Activated naive CD8-positive, alpha-beta T cell (primary cell): Measurements from ENCODE around the gene ATP10A.

Experiments
- H3K27ac Mint-ChIP-seq: one replicate; pipeline ENCODE4 v1.8.0; 2021; ENCODE audit warnings: mixed read lengths
- H3K27me3 Mint-ChIP-seq: one replicate; pipeline ENCODE4 v1.8.0; 2021; ENCODE audit warnings: mixed read lengths
- H3K36me3 Mint-ChIP-seq: one replicate; pipeline ENCODE4 v1.8.0; 2021; ENCODE audit warnings: mixed read lengths
- H3K4me1 Mint-ChIP-seq: one replicate; pipeline ENCODE4 v1.8.0; 2021; ENCODE audit warnings: low read depth, mixed read lengths
- H3K4me3 Mint-ChIP-seq: one replicate; pipeline ENCODE4 v1.8.0; 2021; ENCODE audit warnings: mild to moderate bottlenecking, mixed read lengths
- H3K9me3 Mint-ChIP-seq: one replicate; pipeline ENCODE4 v1.8.0; 2021; ENCODE audit warnings: low read depth, mixed read lengths

Gene ATP10A

GRCh38 chr15:25852027-25852426, 11.1 kb downstream of the ATP10A start:
- Mint-ChIP-seq H3K27me3 (no peaks in the 10 kb centered on the region), H3K4me3 (peak overlapping the region; percentile 0), H3K4me1 (peaks cover 90% of the 10 kb centered on the region), H3K27ac (peak overlapping the region; percentile 100), H3K9me3 (no peaks in the 10 kb centered on the region), H3K36me3 (peaks cover 17% of the 10 kb centered on the region)

DNA sequence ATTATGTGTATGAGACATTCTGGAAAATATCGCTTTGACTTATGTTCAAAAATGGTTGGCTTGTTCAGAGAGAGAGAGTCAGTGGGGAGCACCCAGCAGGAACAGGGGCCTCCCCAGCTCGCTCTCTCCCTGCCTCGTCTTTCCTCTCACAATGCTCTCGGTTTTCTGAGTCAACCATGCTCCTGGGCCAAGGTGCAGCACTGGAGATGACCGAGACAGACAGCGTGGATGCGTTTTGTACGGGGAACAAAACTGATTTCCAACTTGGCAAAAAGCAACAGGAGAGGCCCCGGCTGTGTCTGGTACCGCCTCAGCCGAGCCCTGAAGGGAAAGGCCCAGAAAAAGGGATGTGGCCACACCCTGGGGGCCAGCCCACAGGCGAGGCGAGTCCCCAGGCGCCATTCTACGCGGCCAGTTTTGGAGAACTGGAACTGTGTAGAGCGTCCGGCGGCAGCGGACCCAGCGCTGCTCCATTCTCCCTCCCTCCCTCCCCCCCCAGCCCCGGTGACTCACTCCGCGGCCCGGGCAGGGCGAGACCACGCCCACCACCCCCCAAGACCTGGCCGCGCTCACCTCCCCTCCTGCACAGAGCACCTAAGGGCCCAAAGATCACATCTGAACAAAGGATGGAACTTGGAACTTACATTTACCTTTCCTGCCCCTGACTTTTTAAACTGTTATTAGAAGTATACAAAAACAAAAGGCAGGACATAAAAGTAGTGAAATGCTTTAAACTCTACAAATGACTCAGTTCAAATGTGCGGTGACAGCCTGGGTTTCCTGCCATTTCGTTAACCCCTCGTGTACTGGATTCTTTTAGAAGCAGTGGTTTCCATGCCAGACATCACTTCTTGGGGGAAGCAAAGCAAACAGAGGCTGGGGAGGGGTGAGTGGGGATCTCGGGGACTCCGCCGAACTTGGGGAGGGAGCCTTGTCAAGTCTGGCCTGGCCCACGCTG, 12.7 kb downstream of the ATP10A start:
- Mint-ChIP-seq H3K36me3 (peaks cover 9% of the 10 kb centered on the region), H3K27ac (peak overlapping the region; percentile 100), H3K4me1 (peaks cover 90% of the 10 kb centered on the region), H3K4me3 (peak overlapping the region; percentile 95), H3K27me3 (no peaks in the 10 kb centered on the region), H3K9me3 (no peaks in the 10 kb centered on the region)

- Mint-ChIP-seq H3K4me3 (peak overlapping the region; percentile 95), H3K9me3 (no peaks in the 10 kb centered on the region), H3K27ac (peak overlapping the region; percentile 100), H3K4me1 (peaks cover 91% of the 10 kb centered on the region), H3K27me3 (no peaks in the 10 kb centered on the region), H3K36me3 (peaks cover 6% of the 10 kb centered on the region)
These were observed 13.8 kb downstream of the ATP10A start for GRCh38 chr15:25849157-25849921.

- Mint-ChIP-seq H3K4me1 (peaks cover 91% of the 10 kb centered on the region), H3K9me3 (no peaks in the 10 kb centered on the region), H3K36me3 (peaks cover 4% of the 10 kb centered on the region), H3K4me3 (peak overlapping the region; percentile 95), H3K27ac (peak overlapping the region; percentile 100), H3K27me3 (no peaks in the 10 kb centered on the region)
These were observed 14.4 kb downstream of the ATP10A start for GRCh38 chr15:25848784-25849156.

- Mint-ChIP-seq H3K4me3 (peak overlapping the region; percentile 44), H3K36me3 (peaks cover 7% of the 10 kb centered on the region)
These were observed 14.8 kb downstream of the ATP10A start for GRCh38 chr15:25848325-25848724.

GRCh38 chr15:25847051-25847450, 16.1 kb downstream of the ATP10A start:
- Mint-ChIP-seq H3K36me3 (peaks cover 4% of the 10 kb centered on the region), H3K27me3 (no peaks in the 10 kb centered on the region), H3K4me1 (peaks cover 88% of the 10 kb centered on the region), H3K27ac (peak overlapping the region; percentile 100), H3K4me3 (peak overlapping the region; percentile 68), H3K9me3 (no peaks in the 10 kb centered on the region)

More at GRCh38 chr15:25848325-25848724, 14.8 kb downstream of the ATP10A start:
- Mint-ChIP-seq H3K4me1 (peaks cover 90% of the 10 kb centered on the region), H3K9me3 (no peaks in the 10 kb centered on the region), H3K27ac (peak overlapping the region; percentile 93), H3K27me3 (no peaks in the 10 kb centered on the region)

DNA sequence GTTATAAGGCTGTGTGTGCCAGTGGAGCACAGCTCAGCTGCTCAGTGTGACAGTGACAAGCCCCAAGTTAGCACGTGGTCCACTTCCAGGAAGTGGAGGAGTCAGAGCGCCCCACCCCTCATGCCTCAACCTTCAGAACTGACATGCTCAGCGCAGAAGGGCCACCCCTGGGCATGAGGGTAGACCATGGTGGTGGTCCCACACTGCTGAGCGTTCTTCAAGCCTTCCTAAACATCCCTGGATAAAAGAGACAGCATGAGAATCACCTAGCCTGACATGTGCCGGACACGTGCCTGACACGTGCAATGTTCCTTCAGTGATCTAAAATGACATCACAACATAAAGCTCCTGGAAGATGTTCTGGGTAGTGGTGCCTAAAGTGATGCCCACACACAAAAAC, 16.8 kb downstream of the ATP10A start:
- H3K36me3 Mint-ChIP-seq = peaks cover 6% of the 10 kb centered on the region
- H3K27ac Mint-ChIP-seq = peak overlapping the region; percentile 100
- H3K4me1 Mint-ChIP-seq = peaks cover 85% of the 10 kb centered on the region
- no peaks in the 10 kb centered on the region for H3K9me3 Mint-ChIP-seq
- peak overlapping the region; percentile 76 for H3K4me3 Mint-ChIP-seq
- H3K27me3 Mint-ChIP-seq = no peaks in the 10 kb centered on the region

- H3K4me1 Mint-ChIP-seq = peaks cover 79% of the 10 kb centered on the region
- H3K36me3 Mint-ChIP-seq = peaks cover 6% of the 10 kb centered on the region
- no peaks in the 10 kb centered on the region for H3K9me3 Mint-ChIP-seq
- H3K27me3 Mint-ChIP-seq = no peaks in the 10 kb centered on the region
- H3K4me3 Mint-ChIP-seq = peak overlapping the region; percentile 46
- peak overlapping the region; percentile 100 for H3K27ac Mint-ChIP-seq
These were observed 18.0 kb downstream of the ATP10A start for GRCh38 chr15:25844981-25845680.

GRCh38 chr15:25844542-25844941, 18.6 kb downstream of the ATP10A start:
- Mint-ChIP-seq H3K4me1 (peaks cover 77% of the 10 kb centered on the region), H3K27ac (peak overlapping the region; percentile 100), H3K9me3 (no peaks in the 10 kb centered on the region), H3K4me3 (no peak overlapping the region), H3K36me3 (peaks cover 6% of the 10 kb centered on the region), H3K27me3 (no peaks in the 10 kb centered on the region)

DNA sequence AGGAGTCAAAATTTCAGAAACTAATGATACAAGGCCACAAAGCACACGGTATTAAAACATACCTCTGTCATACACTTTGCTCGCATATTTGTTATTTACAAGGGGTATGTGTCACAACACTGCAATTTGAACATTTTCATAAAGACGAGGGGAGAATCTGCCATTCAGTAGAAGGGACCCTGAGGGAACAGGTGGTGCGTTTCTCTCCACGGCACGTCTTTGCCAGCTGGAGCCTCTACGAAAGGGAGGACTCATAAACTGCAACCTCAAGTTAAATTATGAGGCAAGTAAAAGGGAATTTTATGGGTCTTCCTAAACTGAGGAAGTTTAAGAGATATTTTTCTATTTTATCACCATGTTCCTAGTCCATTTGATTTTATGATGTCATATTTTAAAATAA, 19.1 kb downstream of the ATP10A start:
- no peaks in the 10 kb centered on the region for H3K27me3 Mint-ChIP-seq
- peaks cover 77% of the 10 kb centered on the region for H3K4me1 Mint-ChIP-seq
- peaks cover 8% of the 10 kb centered on the region for H3K36me3 Mint-ChIP-seq
- no peak overlapping the region for H3K4me3 Mint-ChIP-seq
- H3K9me3 Mint-ChIP-seq = no peaks in the 10 kb centered on the region
- peak overlapping the region; percentile 75 for H3K27ac Mint-ChIP-seq

GRCh38 chr15:25839638-25840156, 23.4 kb downstream of the ATP10A start:
- Mint-ChIP-seq H3K36me3 (peaks cover 12% of the 10 kb centered on the region), H3K27ac (peak overlapping the region; percentile 11)

DNA sequence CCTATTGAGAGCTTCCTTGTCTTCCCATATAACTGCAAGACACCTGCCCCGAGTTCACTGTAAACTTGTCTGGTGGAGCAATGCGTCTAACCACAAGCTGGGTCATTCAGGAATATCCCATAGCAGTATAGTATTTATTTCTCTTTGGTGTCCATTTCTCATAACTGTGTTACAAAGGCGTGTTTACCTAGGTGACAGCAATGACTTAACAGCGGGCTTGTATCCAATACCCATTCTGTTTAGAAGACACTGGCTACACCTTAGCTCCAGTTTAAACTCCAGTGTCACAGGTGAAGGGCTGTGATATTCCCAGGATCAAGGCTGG, 24.3 kb downstream of the ATP10A start:
- Mint-ChIP-seq H3K27ac (no peak overlapping the region), H3K4me3 (no peak overlapping the region), H3K27me3 (no peaks in the 10 kb centered on the region), H3K4me1 (peaks cover 60% of the 10 kb centered on the region), H3K36me3 (peaks cover 11% of the 10 kb centered on the region), H3K9me3 (no peaks in the 10 kb centered on the region)

More at GRCh38 chr15:25839638-25840156, 23.4 kb downstream of the ATP10A start:
- H3K4me1 Mint-ChIP-seq = peaks cover 61% of the 10 kb centered on the region
- H3K4me3 Mint-ChIP-seq = no peak overlapping the region
- no peaks in the 10 kb centered on the region for H3K9me3 Mint-ChIP-seq
- H3K27me3 Mint-ChIP-seq = no peaks in the 10 kb centered on the region

DNA sequence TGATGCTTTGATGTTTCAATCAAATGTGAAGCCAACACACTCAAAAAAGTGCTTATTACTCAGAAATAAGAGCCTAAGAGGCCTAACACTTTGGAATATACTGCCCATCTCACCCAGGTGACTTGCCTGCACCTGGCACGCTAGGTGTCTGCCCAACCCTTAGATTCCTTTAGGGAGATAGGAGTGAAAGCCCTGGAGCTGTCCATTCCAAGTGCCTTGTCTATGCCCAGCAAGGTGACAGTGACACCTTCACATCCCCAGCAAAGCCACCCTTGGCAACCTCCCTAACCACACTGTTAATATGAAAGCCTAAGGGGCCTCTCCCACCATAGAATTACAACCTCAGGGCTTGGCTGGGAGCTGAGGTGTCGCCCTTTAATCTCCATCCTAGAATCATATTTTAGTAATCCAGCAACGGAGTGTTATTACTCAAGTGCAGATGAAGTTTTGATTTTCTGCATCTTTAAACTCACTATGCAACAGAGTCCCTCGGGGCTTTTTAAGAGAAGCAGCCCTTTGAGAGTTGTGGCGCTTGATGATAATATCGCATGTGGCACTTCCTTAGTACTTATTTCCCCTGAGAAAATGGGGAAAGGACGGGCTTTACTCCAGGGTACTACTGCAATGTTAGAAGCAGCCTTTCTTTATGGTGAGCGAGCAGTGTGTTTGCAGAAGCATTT, 24.8 kb downstream of the ATP10A start:
- Mint-ChIP-seq H3K4me1 (peaks cover 59% of the 10 kb centered on the region), H3K36me3 (peaks cover 8% of the 10 kb centered on the region), H3K9me3 (no peaks in the 10 kb centered on the region), H3K27ac (no peak overlapping the region), H3K4me3 (no peak overlapping the region), H3K27me3 (no peaks in the 10 kb centered on the region)

- Mint-ChIP-seq H3K27me3 (no peaks in the 10 kb centered on the region), H3K36me3 (peaks cover 8% of the 10 kb centered on the region), H3K27ac (peak overlapping the region; percentile 72), H3K4me1 (peaks cover 45% of the 10 kb centered on the region), H3K4me3 (no peak overlapping the region), H3K9me3 (no peaks in the 10 kb centered on the region)
These were observed 31.0 kb downstream of the ATP10A start for GRCh38 chr15:25832158-25832557.
